H7 (cell line): ENCODE results near the gene TBRG1. TPM values are rescaled to one million over a fixed set of nuclear protein-coding genes. Genes with fewer than 3 reads are reported as not detected.

Source experiments
- total RNA-seq: library from RNA; depleted of rRNA; stranded (reverse); fragments of >200 nt; shearing (Covaris generic); gene quantifications from 2 replicates; pipeline ENCODE4 v1.2.3, GENCODE V29; 2014; rRNA removed

Gene TBRG1
- total RNA-seq, 1 experiment from 2014 or later, result 21.1 TPM

Other genes with a start within 250 kb of the TBRG1 start
- not detected in 2 replicates for gene OR8B2, start 238.4 kb upstream of the TBRG1 start, total RNA-seq
- not detected in 2 replicates for gene OR8B3, start 223.8 kb upstream of the TBRG1 start, total RNA-seq
- not detected in 2 replicates for gene OR8B4, start 198.0 kb upstream of the TBRG1 start, total RNA-seq
- gene OR8B8, start 177.2 kb upstream of the TBRG1 start, total RNA-seq, result not detected in 2 replicates
- not detected in 2 replicates for gene OR8B12, start 79.2 kb upstream of the TBRG1 start, total RNA-seq
- not detected in 2 replicates for gene OR8A1, start 52.9 kb upstream of the TBRG1 start, total RNA-seq
- not detected in 2 replicates for gene PANX3, start 11.4 kb upstream of the TBRG1 start, total RNA-seq
- gene SIAE, start 50.9 kb downstream of the TBRG1 start, total RNA-seq, result 1.6 and 2.6 TPM in 2 replicates
- 9.6 and 9.8 TPM in 2 replicates for gene SPA17, start 51.0 kb downstream of the TBRG1 start, total RNA-seq
- gene NRGN, start 117.1 kb downstream of the TBRG1 start, total RNA-seq, result 0.80 and 0.85 TPM in 2 replicates
- 0.48 and 0.90 TPM in 2 replicates for gene VSIG2, start 129.4 kb downstream of the TBRG1 start, total RNA-seq
- 0.38 and 0.85 TPM in 2 replicates for gene ESAM, start 139.4 kb downstream of the TBRG1 start, total RNA-seq
- gene MSANTD2, start 177.5 kb downstream of the TBRG1 start, total RNA-seq, result 10.3 and 18.3 TPM in 2 replicates
- 26.1 and 31.0 TPM in 2 replicates for gene ROBO3, start 242.6 kb downstream of the TBRG1 start, total RNA-seq